HG03432 (cell line): ENCODE data around the gene SLC25A34.
"Not testable (repeated sequence)": the region's sequence is repeated elsewhere in the genome, so short reads cannot be mapped to it uniquely, and the experiment has no call there.

Source experiments
- ATAC-seq: cut with Tn5 transposase; IDR thresholded peaks from one replicate; pipeline ENCODE4 v1.9.1; 2021; ENCODE audit warnings: mild to moderate bottlenecking, moderate library complexity; ENCODE audit not compliant: unreplicated experiment

The SLC25A34 gene

GRCh38 chr1:15736038-15736891 lies at the start of gene SLC25A34:
Gene SLC25A34 (plus strand): TSS chr1:15736258. CDS start chr1:15736486, 228 bp downstream.
- ATAC-seq = no peak

DNA sequence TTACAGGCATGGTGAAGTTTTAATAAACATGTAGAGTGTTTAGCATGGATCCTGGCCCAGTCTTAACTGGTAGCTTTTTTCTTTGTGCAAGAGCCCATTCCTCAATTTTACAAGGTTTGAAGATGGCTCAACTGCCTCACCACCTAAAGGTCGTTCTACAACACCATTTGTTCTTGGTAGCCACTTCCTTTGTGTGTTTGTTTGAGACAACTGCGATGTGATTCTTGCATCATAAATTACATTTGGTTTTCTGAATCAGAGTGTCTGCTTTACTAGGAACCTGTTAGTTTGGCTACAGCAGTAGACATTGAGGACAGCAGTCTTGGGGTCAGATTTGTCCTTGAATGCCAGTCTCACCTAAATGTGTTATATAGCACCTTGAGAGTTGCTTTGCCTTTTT lies 48.6 kb upstream of the SLC25A34 start:
- ATAC-seq = no peak

- no peak for ATAC-seq
These were observed 45.7 kb upstream of the SLC25A34 start for GRCh38 chr1:15690317-15690716.

- ATAC-seq = no peak
These were observed 44.5 kb upstream of the SLC25A34 start for GRCh38 chr1:15691434-15692032.

DNA sequence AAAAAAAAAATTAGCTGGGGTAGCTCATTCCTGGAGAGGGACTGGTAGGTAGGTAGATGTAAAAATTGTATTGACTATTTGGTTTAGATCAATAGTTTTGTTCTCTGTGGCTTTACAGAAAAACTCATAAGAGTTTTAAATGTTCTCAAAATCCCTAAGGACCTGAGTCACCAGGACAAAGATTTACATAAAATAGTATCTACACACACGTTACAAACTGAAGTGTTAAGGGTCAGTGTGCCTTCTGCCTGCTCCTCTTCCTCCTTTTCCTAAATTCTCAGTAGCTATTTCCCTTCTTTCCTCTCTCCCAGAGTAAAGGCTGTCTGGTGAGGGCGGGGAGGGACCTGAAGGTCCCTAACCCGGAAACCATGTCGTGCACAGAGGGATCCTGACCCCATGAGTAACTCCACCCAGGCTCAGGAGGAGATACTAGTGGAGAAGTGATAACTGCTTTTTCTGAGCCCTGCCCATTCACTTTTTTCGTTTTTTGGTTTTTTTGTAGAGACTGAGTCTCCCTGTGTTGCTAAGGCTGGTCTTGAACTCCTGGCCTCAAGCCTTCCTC lies 43.9 kb upstream of the SLC25A34 start:
- no peak for ATAC-seq

DNA sequence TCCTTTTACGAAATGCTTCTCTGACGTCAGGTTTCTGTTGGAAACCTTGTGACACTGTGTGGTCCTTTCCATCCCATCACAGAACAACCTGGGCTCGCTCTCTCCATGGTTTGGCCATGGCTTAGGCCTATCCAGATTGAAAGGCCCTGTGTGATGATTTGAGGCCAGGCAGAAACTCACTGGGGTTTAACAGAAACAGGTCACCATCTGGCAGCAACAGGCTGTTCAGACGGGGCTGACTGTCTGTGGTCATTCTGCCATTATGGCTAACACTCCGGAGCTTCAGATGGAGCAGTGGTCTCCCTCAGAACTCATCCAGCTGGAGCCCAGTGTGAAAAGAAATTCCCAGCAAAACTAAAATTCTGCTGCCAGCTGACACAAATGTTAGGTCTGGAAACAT lies 42.7 kb upstream of the SLC25A34 start:
- ATAC-seq = no peak

- peak; percentile 91 for ATAC-seq
These were observed 39.0 kb upstream of the SLC25A34 start for GRCh38 chr1:15696956-15697521.

DNA sequence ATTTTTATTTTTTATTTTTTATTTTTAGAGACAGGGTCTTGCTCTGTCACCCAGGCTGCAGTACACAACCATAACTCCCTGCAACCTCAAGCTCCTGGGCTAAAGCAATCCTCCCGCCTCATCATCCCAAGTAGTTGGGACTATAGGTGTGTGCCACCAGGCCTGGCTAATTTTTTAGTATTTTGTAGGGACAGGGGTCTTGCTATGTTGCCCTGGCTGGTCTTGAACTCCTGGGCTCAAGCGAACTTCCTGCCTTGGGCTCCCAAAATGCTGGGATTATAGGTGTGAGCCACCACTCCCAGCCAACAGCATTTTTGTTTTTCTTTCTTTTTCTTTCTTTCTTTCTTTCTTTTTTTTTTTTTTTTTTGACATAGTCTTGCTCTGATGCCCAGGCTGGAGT lies 37.9 kb upstream of the SLC25A34 start:
- ATAC-seq = no peak

GRCh38 chr1:15699321-15699720 lies 36.7 kb upstream of the SLC25A34 start:
- not testable (repeated sequence) for ATAC-seq

DNA sequence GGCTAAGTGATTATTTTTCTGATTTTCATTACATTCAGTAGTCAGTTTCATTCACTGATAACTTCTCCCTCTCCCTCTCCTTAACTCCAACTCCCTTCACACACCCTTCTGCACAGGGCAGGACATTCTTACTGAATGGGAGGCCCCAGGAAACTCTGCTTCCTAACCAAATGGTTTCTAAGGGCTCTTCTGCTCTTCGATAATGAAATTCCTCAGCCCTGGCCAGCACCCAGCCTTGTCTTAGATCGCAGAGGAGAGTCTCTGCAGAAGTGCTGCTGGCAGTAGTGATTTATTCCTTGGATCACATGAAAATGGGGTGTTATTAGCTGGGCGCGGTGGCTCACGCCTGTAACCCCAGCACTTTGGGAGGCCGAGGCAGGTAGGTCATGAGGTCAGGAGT lies 35.5 kb upstream of the SLC25A34 start:
- no peak for ATAC-seq

- no peak for ATAC-seq
These were observed 34.3 kb upstream of the SLC25A34 start for GRCh38 chr1:15701784-15702183.

DNA sequence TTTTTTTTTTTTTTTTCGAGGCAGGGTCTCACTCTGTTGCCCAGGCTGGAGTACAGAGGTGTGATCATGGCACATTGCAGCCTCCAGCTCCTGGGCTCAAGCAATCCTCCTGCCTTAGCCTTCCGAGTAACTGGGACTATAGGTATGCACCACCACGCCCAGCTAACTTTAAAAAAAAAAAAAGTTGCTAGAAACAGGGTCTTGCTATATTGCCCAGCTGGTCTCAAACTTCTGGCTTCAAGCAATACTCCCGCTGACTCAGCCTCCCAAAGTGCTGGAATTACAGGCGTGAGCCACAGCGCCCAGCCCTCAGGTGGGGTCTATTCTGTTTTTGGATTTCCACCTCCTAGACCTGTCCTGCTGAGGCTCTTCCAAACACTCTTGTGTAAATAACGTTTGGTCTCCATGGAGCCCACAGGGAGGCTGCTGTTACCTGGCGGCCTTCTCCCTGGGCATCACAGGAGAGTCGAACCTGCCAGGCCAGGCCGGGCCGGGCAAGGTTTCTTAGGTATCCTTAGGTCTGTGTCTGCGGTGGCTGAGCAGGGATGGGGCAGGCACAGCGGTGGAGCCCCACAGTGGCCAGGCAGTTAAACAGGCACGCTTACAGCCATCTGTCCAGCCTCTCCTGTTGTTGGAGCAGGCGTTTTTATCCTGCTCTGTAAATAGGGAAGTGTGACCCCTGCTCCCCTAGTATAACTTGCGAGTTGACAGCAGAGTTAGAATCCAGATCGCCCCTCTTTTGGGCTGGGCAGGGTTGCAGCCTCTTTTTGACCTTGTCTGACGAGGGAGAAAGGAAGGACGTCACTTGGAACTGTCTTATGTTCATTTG lies 33.1 kb upstream of the SLC25A34 start:
- ATAC-seq = no peak

DNA sequence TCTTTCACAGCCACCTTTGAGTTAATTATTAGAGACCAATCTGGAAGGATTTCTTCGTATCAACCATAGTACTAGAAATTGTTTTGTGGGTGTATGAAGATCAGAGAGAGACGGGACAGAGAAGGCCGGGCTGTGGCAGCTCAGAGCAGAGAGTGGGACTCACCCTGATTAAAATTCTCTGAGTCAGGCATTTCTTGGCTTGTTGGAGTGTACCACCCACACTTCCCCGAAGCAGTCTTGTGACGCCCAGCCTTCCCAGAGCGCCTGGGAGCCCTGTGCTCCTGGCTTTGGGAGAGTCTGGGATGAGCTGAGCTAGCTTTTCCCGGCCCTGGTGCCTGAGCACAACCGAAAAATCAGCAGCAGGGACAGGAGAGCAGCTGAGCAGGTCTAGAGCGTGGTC lies 32.5 kb upstream of the SLC25A34 start:
- ATAC-seq = no peak

GRCh38 chr1:15704526-15705183 lies 31.4 kb upstream of the SLC25A34 start:
- no peak for ATAC-seq

DNA sequence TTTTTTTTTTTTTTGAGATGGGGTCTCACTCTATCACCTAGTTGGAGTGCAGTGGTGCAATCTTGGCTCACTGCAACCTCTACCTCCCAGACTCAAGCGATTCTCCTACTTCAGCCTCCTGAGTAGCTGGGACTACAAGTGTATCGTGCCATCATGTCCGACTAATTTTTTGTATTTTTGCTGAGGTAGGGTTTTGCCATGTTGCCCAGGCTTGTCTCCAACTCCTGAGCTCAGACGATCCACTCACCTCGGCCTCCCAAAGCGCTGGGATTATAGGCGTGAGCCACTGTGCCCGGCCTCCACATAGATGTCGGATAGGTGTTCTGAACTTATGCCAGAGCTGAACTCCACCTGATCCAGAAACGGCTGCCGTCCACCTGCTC lies 30.9 kb upstream of the SLC25A34 start:
- no peak for ATAC-seq

- ATAC-seq = no peak
These were observed 29.3 kb upstream of the SLC25A34 start for GRCh38 chr1:15706751-15707150.

DNA sequence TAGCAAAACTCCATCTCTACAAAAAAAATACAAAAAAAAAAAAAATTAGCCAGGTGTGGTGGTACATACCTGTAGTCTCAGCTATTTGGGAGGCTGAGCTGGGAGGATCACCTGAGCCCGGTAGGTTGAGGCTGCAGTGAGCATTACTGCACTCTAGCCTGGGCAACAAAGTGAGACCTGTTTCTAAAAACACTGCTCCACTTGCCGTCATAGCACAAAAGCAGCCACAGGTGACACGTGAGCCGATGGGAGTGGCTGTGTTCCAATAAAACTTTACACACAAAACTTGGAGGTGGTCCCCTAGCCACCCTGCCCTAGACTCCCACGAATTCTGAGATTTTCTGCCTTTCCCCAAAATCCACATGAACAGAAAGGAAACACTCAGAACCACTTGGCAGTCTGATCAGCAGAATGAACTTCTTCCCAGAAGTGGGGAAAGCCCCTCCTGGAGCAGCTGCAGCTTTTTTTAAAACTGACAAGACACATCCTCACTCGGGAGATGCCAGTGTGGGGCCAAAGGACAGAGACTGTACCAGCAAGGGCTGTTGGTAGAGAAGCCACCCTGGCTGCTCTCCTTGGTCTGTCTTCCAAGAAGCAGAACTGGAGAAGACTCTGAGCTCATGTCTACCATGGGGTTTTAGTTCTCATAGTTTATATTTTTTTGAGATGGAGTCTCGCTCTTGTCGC lies 28.7 kb upstream of the SLC25A34 start:
- no peak for ATAC-seq

GRCh38 chr1:15708486-15709137 lies 27.4 kb upstream of the SLC25A34 start:
- no peak for ATAC-seq

DNA sequence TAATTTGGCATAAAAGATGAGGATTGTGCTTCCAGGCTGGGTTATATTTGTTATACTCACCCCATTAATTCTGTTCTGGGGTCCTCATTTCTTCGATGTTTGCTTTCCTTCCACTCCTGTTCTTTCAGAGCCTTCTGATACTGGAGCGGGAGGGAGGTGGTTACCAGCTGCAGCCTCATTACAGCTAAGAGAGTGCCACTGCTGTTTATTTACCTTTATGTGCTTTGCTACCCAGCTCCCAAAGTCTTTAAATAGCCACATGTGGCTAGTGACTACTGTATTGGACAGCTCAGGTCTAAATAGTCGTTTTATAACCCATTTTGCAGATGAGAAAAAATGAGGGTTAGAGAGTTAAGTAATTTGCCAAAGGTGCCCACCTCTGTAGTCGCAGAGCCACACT lies 26.8 kb upstream of the SLC25A34 start:
- ATAC-seq = no peak
